Caco-2 (cell line): Measurements from ENCODE around the gene CPLX1. TPM values are rescaled to one million over a fixed set of nuclear protein-coding genes. Genes with fewer than 3 reads are reported as not detected.

Experiments used
- BruUV-seq: library from RNA; stranded (reverse); fragments of 400-500 nt; replicated peaks from 2 replicates; lab custom pipeline; 2021; lab: Mats Ljungman, UMichigan
- CTCF ChIA-PET: fragments of 300-600 bp; sonication (Branson Sonifier 250); formaldehyde crosslinking; loops from one replicate; lab custom pipeline; 2022; ENCODE audit warnings: antibody characterized with exemption; lab: Charles Lee
- POLR2A ChIA-PET: fragments of 300-600 bp; sonication (Branson Sonifier 250); formaldehyde crosslinking; loops from one replicate; lab custom pipeline; 2022; ENCODE audit warnings: antibody characterized with exemption; lab: Charles Lee
- DNase-seq, 2 experiments: peaks; one replicate each; pipeline versions ENCODE4 v3.0.0 to v3.0.0-alpha.2; 2020 to 2022
- H3K27me3 ChIP-seq: replicated peaks from 2 replicates; pipeline ENCODE4 v1.6.0; 2011; ENCODE audit warnings: low read length; ENCODE audit not compliant: control insufficient read depth, insufficient read depth
- H3K36me3 ChIP-seq: 2 replicates; pipeline ENCODE4 v1.5.1; 2011; ENCODE audit warnings: low read length; ENCODE audit not compliant: control insufficient read depth, insufficient read depth
- H3K4me1 ChIP-seq: fragments of 250-450 bp; sonication (Bioruptor Pico); 2 replicates; pipeline ENCODE4 v1.5.1; 2020; ENCODE audit warnings: mild to moderate bottlenecking
- H3K4me3 ChIP-seq: 2 replicates; pipeline ENCODE4 v1.5.1; 2011; ENCODE audit warnings: low read depth, mild to moderate bottlenecking, control low read depth, low read length
- H3K9me3 ChIP-seq: fragments of 250-450 bp; sonication (Bioruptor Pico); 2 replicates; pipeline ENCODE4 v1.5.1; 2020; ENCODE audit warnings: mild to moderate bottlenecking, moderate library complexity
- H3K27ac Mint-ChIP-seq: one replicate; pipeline ENCODE4 v1.8.0; 2022; ENCODE audit warnings: mixed read lengths; ENCODE audit not compliant: unreplicated experiment
- H3K27me3 Mint-ChIP-seq: one replicate; pipeline ENCODE4 v1.8.0; 2022; ENCODE audit warnings: mixed read lengths; ENCODE audit not compliant: insufficient read depth, unreplicated experiment
- H3K36me3 Mint-ChIP-seq: one replicate; pipeline ENCODE4 v1.8.0; 2022; ENCODE audit warnings: mild to moderate bottlenecking, mixed read lengths; ENCODE audit not compliant: insufficient read depth, unreplicated experiment
- H3K4me1 Mint-ChIP-seq: one replicate; pipeline ENCODE4 v1.8.0; 2022; ENCODE audit warnings: low read depth, mixed read lengths; ENCODE audit not compliant: unreplicated experiment
- H3K4me3 Mint-ChIP-seq: one replicate; pipeline ENCODE4 v1.8.0; 2022; ENCODE audit warnings: mild to moderate bottlenecking, moderate library complexity, mixed read lengths; ENCODE audit not compliant: unreplicated experiment
- H3K9me3 Mint-ChIP-seq: one replicate; pipeline ENCODE4 v1.8.0; 2022; ENCODE audit warnings: mixed read lengths; ENCODE audit not compliant: unreplicated experiment
- intact Hi-C: fragments of 100-400 bp; cut with micrococcal nuclease; formaldehyde crosslinking; loops from one replicate; pipeline ENCODE4 v1.10.0; 2022; ENCODE audit not compliant: unreplicated experiment
- total RNA-seq: library from RNA; stranded (reverse); gene quantifications from 2 replicates; pipeline ENCODE4 v1.2.3, GENCODE V29; 2022
- TF ChIP-seq, protein P1 (sequence below), 2 experiments: fragments of 200-600 bp in 1 of 2; IDR thresholded peaks; 1 replicate in 1 of 2; 2 replicates in 1 of 2; pipeline versions ENCODE4 v1.5.1 to v1.8.0; 2011 to 2022; ENCODE audit warnings: antibody characterized with exemption in 1 of 2, control low read depth in 1 of 2, inconsistent platforms in 1 of 2, low read depth in 1 of 2, low read length in 1 of 2, mild to moderate bottlenecking in 1 of 2, moderate library complexity in 1 of 2; ENCODE audit not compliant: insufficient read depth in 1 of 2, severe bottlenecking in 1 of 2, unreplicated experiment in 1 of 2

The CPLX1 gene
- total RNA-seq, 1 experiment from 2014 or later, result 20.9 TPM

DNA sequence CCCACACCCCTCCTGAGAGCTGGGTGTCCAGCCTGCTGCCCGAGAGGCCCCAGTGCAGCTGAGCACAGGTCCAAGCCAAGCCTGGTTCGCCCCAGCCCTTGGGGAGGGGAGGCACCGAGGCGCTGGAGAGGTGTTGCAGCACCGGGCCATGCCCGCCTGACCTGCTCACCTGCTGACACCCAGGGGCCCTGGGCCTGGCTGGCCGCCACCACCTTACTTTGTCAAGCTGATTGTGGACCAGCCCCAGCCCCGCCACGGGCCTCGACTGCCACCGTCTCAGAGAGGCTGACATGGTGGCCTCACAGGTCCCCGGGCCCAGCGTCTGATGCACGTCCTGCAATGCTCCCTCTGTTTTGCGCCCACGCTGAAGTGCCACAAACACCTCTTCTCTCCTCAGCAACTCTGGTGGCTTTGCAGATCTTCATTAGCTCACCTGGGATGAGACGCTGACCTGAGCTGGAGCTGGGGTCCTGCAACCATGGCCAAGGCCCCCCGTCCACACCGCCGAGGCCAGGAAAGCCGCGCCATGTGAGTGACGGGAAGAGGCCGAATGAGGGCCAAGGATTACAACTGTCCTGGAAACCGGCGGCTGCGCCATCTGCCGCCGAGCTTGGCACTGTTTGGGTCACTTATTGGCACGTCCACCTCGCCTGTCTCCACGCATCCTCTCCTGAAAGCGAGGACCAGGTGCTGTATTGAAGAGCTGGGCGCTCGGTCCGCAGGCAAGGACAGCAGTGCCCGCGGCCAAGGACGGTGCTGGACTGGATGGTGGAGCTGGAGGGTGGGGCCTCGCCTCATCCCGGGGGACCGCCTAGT is 7.6 kb downstream of the CPLX1 start:
- Histone ChIP-seq H3K4me1 (no peaks in the 10 kb centered on the region), H3K36me3 (no peaks in the 10 kb centered on the region), H3K27me3 (no peaks in the 10 kb centered on the region), H3K9me3 (no peaks in the 10 kb centered on the region), H3K4me3 (no peak overlapping the region)
- DNase-seq, result no peak
- intact Hi-C loops, result no loop called here
- CTCF ChIA-PET, result no interaction called here
- Mint-ChIP-seq H3K27ac (no peak overlapping the region), H3K9me3 (no peaks in the 10 kb centered on the region), H3K4me3 (no peak overlapping the region), H3K36me3 (no peaks in the 10 kb centered on the region), H3K27me3 (peaks cover 6% of the 10 kb centered on the region), H3K4me1 (no peaks in the 10 kb centered on the region)
- POLR2A ChIA-PET, result no interaction called here
- no TSS peak for BruUV-seq
- TF ChIP-seq, protein P1, sequence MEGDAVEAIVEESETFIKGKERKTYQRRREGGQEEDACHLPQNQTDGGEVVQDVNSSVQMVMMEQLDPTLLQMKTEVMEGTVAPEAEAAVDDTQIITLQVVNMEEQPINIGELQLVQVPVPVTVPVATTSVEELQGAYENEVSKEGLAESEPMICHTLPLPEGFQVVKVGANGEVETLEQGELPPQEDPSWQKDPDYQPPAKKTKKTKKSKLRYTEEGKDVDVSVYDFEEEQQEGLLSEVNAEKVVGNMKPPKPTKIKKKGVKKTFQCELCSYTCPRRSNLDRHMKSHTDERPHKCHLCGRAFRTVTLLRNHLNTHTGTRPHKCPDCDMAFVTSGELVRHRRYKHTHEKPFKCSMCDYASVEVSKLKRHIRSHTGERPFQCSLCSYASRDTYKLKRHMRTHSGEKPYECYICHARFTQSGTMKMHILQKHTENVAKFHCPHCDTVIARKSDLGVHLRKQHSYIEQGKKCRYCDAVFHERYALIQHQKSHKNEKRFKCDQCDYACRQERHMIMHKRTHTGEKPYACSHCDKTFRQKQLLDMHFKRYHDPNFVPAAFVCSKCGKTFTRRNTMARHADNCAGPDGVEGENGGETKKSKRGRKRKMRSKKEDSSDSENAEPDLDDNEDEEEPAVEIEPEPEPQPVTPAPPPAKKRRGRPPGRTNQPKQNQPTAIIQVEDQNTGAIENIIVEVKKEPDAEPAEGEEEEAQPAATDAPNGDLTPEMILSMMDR (IDR thresholded peaks at IDR 0.05; ENCODE audit: insufficient read depth in 1 of 2, low read depth in 1 of 2, low read length in 1 of 2, severe bottlenecking in 1 of 2, unreplicated experiment in 1 of 2), result no peak

DNA sequence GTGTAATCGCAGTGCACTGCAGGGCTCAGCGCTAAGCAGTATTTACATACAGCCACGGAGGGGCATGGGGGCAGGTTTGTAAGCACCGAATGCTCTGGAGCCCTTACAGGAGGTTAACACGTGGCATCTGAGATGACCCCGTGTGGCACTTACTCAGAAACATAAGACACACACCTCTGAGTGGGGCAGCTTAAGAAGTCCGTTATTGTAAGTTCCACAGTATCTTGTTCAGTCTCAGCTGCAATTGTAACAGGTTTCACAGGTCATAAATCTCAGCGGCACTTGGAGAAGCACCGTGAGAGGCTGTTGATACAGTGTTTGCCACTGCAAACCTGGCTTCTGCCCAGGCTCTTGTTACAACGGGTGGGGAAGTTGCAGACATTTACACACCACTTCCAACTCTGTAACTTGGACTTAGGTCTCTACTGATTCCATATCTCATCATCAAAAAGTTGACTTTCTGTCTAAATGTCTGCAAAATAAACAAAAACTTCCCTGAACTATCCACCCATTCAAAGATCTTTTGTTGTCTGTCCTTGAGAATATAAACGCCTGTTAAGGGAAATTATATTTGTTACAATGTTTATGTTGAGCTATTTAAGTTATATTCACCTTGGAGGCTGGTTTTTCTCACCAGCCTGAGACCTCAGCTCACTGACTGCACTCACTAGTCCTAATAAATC is 10.3 kb downstream of the CPLX1 start:
- no peak overlapping the region for H3K27ac Mint-ChIP-seq
- Histone ChIP-seq H3K4me1 (no peaks in the 10 kb centered on the region), H3K9me3 (no peaks in the 10 kb centered on the region), H3K27me3 (no peaks in the 10 kb centered on the region), H3K36me3 (no peaks in the 10 kb centered on the region), H3K4me3 (no peak overlapping the region)
- CTCF ChIA-PET, result interaction anchor here (0.6 kb wide), 1 partner anchor 73 kb away, joined by 4 read pairs; no protein-coding TSS in a partner anchor
- BruUV-seq, result no TSS peak
- H3K4me3 Mint-ChIP-seq, result no peak overlapping the region
- H3K27me3 Mint-ChIP-seq, result no peaks in the 10 kb centered on the region
- DNase-seq, result peak in 1 of 2 experiments; percentile 14
- no peaks in the 10 kb centered on the region for H3K36me3 Mint-ChIP-seq
- intact Hi-C loops, result no loop called here
- no peaks in the 10 kb centered on the region for H3K9me3 Mint-ChIP-seq
- TF ChIP-seq, protein P1 (IDR thresholded peaks at IDR 0.05; ENCODE audit: insufficient read depth in 1 of 2, low read depth in 1 of 2, low read length in 1 of 2, severe bottlenecking in 1 of 2, unreplicated experiment in 1 of 2), result no peak
- H3K4me1 Mint-ChIP-seq, result no peaks in the 10 kb centered on the region
- POLR2A ChIA-PET, result no interaction called here

DNA sequence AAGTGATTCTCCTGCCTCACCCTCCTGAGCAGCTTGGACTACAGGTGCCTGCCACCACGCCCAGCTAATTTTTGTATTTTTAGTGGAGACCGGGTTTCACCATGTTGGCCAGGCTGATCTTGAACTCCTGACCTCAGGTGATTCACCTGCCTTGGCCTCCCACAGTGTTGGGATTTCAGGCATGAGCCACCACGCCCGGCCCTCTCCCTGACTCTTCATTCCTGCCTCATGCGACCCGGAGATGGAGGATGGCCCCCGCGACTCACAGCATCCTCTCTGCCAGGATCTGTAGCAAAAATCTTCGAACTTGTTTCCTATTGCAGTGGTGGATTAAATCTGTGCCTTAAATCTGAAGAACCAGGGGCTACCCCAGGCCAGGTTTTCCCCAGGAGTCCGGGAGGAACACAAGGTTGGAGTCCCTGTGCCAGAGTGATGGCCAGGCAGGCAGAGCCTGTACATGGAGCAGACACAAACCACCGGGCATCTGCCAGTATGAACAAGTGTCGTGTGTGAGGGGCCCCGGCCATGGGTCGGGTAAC is 11.5 kb downstream of the CPLX1 start:
- CTCF ChIA-PET, result no interaction called here
- Histone ChIP-seq H3K4me3 (no peak overlapping the region), H3K9me3 (no peaks in the 10 kb centered on the region), H3K27me3 (no peaks in the 10 kb centered on the region), H3K36me3 (no peaks in the 10 kb centered on the region), H3K4me1 (no peaks in the 10 kb centered on the region)
- H3K27ac Mint-ChIP-seq, result no peak overlapping the region
- no peak for DNase-seq
- no peaks in the 10 kb centered on the region for H3K27me3 Mint-ChIP-seq
- no peaks in the 10 kb centered on the region for H3K36me3 Mint-ChIP-seq
- TF ChIP-seq, protein P1 (IDR thresholded peaks at IDR 0.05; ENCODE audit: insufficient read depth in 1 of 2, low read depth in 1 of 2, low read length in 1 of 2, severe bottlenecking in 1 of 2, unreplicated experiment in 1 of 2), result no peak
- no peak overlapping the region for H3K4me3 Mint-ChIP-seq
- H3K4me1 Mint-ChIP-seq, result no peaks in the 10 kb centered on the region
- intact Hi-C loops, result no loop called here
- BruUV-seq, result no TSS peak
- POLR2A ChIA-PET, result no interaction called here
- no peaks in the 10 kb centered on the region for H3K9me3 Mint-ChIP-seq
